Measurements from ENCODE around the gene MYO3B.

- TF ChIP-seq CTCF (IDR thresholded peaks at IDR 0.05) (no peak), POLR2A (IDR thresholded peaks at IDR 0.05) (no peak)
These were observed 21.4 kb upstream of the MYO3B start for GRCh38 chr2:170156592-170156991.
